Hematopoietic multipotent progenitor cell treated with erythropoietin and hydrocortisone succinate and interleukin-3 and kit ligand, for 6 days (in vitro differentiated cells): Measurements from ENCODE around the gene FEZF2.

Source experiments
- DNase-seq: peaks from one replicate; pipeline ENCODE4 v3.0.0-alpha.2; 2015

The FEZF2 gene

DNA sequence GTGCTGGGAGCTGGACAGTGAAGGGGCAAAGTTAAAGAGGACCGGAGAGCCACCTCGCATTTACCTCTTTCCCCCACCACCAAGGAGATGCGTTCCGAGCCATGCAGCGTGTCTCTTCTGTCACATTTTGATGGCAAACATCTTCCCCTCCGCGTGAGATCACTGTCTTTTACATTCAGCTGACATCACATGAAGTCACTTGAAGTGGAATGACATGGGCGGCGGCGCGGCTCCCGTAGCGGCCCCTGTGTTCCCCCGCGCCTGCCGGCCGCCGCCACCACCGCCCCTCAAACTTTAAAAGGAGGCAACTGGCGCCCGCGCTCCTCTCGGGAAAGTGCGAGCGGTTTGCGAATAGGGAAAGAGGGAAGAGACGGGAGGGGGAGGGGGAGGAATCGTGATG, at the start of gene FEZF2:
Gene FEZF2, minus strand, starts transcription at position 336 of the 400 bp plus-strand sequence. CDS start 682 bp downstream, outside the sequence.
- no peak for DNase-seq

DNA sequence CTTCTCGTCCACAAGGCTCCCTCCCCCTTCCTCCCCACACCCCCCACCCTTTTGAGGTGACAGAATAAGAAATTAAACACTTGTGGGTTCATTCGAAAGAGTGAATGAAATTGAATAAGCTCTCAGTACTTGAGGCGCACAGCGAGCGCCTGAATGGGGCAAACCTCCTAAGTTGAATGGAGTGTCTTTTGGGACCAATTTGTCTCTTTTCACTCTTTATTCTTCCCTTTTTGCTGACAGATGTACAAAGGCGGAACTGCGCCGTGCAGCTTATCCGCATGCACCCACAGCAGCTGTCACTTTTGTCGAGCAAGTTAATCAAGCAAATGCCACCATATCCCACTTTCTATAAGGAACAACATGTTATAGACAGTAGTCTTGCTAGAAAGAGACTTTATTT, 47.9 kb upstream of the FEZF2 start:
- DNase-seq, result no peak

GRCh38 chr3:62416144-62416543, 42.8 kb upstream of the FEZF2 start:
- no peak for DNase-seq

- DNase-seq, result no peak
These were observed 42.0 kb upstream of the FEZF2 start for GRCh38 chr3:62415312-62415801.

- no peak for DNase-seq
These were observed 41.4 kb upstream of the FEZF2 start for GRCh38 chr3:62414786-62415185.

GRCh38 chr3:62413687-62414086, 40.3 kb upstream of the FEZF2 start:
- no peak for DNase-seq

DNA sequence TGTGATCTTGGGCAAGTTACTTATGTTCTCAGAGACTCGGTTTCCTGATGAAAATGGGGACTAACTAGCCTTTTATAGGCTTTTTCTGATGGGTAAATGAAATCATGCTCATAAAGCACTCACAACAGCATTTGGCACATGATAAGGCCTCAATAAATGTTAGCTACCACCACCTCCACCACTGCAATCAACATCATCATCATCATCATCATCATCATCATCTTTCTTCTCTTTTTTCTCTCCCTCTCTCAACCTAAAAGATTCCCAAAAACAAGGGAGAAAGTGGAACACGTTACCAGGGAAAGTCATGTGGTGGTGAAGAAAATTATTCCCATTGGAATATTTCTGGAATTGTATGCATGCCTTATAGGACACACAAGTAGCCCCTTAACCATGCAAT, 33.6 kb upstream of the FEZF2 start:
- DNase-seq, result no peak

DNA sequence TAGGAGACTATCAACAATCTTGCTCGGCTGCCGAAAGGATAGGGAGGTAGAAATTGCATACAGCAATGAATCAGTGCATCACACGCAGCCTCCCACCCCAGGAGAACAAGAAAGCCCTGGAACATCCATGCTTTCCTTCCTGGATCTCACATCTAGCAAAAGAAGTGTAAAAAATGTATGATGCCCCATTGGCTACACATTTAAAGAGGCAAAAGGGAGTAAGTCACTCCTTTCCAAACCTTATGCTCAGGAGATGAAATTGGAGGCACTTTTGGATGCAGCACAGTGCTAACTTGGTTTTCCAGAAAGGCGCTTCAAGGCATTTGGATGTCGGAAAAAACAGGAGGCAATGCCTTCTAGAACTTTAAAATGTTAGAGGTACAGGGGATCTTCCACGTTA, 32.2 kb upstream of the FEZF2 start:
- no peak for DNase-seq

- DNase-seq, result no peak
These were observed 31.8 kb upstream of the FEZF2 start for GRCh38 chr3:62405135-62405534.

- no peak for DNase-seq
These were observed 31.0 kb upstream of the FEZF2 start for GRCh38 chr3:62404321-62404720.

- DNase-seq, result no peak
These were observed 30.4 kb upstream of the FEZF2 start for GRCh38 chr3:62403765-62404164.

- no peak for DNase-seq
These were observed 19.4 kb upstream of the FEZF2 start for GRCh38 chr3:62392626-62393292.

DNA sequence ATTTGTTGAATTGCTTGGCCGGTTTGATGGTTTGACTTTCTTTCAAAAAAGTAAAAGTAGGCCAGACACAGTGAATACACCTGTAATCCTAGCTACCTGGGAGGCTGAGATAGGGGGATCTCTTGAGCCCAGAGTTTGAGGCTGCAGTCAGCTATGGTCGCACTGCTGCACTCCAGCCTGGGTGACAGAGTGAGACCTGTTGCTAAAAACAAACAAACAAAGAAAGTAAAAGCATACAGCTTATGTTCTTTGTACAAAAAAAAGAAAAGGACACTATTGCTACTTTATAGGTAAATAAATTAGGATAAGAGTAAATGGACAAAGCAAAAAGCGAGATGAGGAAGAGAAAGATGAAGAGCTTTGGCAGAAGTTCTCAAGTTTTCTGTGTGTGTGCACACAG, 13.9 kb upstream of the FEZF2 start:
- DNase-seq, result no peak

- no peak for DNase-seq
These were observed 6.0 kb upstream of the FEZF2 start for GRCh38 chr3:62379321-62379798.

- DNase-seq, result no peak
These were observed 5.6 kb upstream of the FEZF2 start for GRCh38 chr3:62378921-62379320.

DNA sequence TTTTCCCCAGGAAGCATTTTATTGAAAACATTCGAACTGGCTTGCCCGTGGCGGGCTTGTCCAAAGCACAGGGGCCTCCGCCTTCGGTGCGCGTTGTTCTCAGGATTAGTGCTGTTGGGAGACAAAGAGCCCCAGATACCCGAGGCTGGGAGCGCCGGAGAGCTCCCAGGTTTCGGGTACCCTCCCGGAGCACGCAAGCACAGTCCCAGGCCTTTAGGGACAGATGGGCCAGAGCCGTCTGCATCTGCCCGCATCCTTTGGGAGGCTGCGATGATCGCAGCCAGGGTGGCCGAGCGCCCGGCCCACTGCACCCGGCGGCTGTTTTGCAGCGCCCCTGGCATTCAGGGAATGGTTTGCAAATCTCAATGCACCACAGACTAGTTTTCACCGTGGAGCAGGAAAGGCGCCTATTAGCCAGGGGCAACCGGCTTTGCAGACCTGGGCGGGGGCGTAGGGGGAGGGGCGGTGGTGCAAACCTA, 5.0 kb upstream of the FEZF2 start:
- no peak for DNase-seq

DNA sequence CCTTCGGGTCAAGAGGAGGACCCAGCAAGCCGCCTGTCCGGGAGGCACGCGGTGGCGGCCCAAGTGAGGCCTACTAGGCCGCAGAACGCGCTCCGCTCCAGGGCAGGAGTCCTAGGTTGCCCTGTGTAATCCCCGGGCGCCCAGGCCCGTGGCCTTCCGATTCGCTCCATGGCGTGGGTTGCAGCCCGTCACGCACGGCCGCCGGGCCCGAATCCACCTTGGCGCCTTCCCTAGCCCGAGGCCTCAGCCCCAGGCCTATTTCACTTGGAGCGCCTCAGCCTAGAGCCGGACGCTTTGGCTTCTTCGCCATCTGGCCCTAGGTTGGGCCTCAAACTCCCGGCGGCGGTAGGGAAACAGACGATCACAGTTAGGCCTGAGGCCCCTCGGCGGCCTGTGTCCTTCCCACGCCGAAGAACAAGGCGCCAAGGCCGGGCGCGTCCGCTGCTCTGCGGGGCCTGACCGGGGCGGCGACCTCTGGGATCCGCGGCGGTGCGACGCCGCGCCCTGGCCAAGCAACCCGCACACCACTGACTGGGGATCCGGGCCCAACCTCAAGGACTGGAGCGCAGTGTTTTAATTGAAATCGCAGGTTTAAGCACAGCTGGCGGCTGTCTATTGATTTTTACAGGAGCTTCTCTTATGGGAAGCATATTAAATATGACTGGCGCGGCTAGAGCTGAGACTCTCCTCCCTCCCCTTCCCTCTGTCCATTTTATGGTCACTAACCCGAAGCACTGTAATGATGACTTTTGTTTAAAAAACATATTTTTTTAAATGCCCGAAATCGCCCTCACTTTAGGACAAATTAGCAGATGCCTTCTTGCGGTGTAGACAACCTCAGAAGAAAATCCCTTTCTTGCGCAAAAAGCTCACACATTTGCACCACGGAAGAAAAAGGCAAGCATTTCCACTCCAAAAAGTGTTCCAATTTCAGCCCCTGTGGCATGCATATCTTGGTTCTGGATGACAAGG, 3.8 kb upstream of the FEZF2 start:
- no peak for DNase-seq

DNA sequence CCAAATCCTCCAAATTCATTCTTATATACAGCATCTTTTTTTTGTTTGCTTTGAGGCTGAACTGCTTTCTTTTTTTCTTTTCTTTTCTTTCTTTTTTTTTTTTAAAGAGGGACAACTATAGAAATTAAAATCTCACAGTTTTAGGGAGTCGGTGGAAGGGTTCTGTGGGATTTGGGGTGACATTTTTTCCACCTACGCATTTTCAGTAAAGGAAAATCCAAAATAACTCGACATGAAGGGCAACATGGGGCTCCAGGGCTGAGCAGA, 3.0 kb upstream of the FEZF2 start:
- no peak for DNase-seq

GRCh38 chr3:62375655-62376453, 2.5 kb upstream of the FEZF2 start:
- DNase-seq, result no peak

DNA sequence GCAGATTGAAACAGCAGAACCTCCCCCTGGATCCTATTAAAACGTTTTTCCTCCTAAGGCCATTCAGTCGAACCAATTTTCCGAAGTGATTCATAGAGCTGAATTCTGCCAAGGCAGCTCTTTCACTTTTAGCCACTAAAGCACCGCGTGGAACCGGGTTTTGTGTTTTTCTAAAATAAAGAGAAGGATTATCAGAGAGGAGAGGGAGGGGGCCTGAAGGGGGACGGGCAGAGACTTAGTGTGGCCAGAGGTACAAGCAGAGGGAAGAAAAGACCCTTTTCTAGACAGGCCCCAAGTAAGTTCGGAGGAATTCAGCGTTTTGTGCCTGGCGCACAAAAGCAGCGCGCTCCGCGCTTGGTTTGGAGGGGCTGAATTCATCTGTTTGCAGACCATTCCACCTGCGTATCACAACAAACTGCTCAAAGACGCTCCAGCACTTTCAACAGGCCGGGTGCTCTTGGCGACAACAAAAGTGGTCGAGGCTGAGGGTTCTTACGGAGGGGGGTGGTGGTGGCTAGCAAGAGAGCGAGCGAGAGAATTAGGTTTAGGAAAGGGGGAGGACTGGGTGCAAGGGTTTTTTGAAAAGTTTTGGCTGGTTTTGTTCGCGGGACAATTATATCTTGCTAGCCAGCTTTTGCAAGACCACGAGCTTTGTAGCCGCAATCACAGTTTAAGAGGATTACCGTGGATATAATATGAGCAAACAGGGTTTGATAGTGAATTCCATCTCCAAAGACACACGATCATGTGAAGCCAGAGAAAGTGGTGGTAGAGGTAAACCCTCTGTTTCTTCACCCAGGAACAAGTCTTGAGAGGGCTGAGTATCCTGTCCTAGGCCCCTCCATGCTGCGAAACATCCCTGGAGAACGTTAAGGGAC, 1.2 kb upstream of the FEZF2 start:
- no peak for DNase-seq

DNA sequence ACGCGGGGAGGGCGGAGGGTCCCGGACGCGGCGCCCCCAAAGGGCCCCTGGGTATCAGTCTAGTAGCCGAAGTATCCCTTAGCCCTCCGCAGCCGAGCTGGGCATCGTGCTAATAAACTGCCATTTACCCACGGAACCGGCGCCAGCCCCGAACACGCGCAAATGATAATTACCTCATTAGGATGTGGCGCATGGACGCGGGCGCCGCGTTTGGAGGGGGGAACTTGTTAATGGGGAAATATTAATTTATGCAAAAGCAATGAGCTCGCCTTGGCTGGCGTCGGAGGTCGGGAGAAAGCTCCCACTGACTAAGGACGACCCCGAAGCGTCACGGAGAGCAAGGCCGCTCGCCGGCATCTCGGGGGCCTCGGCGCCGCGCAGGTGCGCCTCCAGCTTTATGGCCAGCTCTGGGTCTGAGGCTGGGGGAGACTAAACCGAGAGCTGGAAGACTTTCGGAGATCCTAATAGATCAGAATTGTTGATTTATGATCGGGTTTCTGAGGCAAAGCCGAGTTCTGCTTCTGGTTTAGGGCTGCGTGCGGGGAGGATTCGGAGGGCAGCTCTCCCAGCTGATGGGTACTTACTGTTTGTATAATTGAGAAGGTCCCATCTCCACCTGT, 474 bp upstream of the FEZF2 start:
- DNase-seq, result no peak

- no peak for DNase-seq
These were observed 719 bp downstream of the FEZF2 start for GRCh38 chr3:62372621-62373041.
